ENCODE results near the gene OSMR.

DNA sequence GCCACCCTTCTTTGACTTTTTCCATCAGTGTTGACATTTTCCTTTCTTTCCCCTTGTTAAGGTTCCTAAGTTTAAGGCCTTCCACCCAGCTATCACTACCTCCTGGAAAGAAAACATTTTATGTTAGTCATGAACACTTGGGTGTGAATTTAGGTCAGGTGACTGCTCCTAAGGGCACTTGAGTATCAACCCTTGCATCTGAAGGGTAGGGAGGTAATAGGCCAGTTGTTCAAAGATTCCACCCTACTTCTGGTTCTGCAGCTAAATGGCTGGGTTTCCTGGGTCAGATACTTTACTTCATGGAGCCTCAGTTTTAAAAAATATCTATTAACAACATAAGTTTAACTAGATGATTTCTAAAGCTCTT, 49.1 kb upstream of the OSMR start:
- TF ChIP-seq, protein P1, sequence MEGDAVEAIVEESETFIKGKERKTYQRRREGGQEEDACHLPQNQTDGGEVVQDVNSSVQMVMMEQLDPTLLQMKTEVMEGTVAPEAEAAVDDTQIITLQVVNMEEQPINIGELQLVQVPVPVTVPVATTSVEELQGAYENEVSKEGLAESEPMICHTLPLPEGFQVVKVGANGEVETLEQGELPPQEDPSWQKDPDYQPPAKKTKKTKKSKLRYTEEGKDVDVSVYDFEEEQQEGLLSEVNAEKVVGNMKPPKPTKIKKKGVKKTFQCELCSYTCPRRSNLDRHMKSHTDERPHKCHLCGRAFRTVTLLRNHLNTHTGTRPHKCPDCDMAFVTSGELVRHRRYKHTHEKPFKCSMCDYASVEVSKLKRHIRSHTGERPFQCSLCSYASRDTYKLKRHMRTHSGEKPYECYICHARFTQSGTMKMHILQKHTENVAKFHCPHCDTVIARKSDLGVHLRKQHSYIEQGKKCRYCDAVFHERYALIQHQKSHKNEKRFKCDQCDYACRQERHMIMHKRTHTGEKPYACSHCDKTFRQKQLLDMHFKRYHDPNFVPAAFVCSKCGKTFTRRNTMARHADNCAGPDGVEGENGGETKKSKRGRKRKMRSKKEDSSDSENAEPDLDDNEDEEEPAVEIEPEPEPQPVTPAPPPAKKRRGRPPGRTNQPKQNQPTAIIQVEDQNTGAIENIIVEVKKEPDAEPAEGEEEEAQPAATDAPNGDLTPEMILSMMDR (IDR thresholded peaks at IDR 0.05; ENCODE audit: borderline replicate concordance, extremely low read depth, low read length, poor library complexity, severe bottlenecking): no peak
- no peak for TF ChIP-seq EZH2 (IDR thresholded peaks at IDR 0.05; ENCODE audit: borderline replicate concordance, low read depth, low read length, severe bottlenecking)

All from DND-41 (cell line).